ACC112 (cell line): ENCODE data around the gene HDAC4.

Experiments
- H2AFZ ChIP-seq: fragments of 200-600 bp; sonication (generic); one replicate; pipeline ENCODE4 v1.6.0; 2017; ENCODE audit warnings: antibody characterized with exemption, low read length; ENCODE audit not compliant: unreplicated experiment
- H3K27ac ChIP-seq: fragments of 200-600 bp; sonication (generic); 2 replicates; pipeline ENCODE4 v1.5.1; 2014; ENCODE audit warnings: low read depth, mild to moderate bottlenecking, antibody characterized with exemption, low read length, moderate library complexity
- H3K27me3 ChIP-seq: fragments of 200-600 bp; sonication (generic); 2 replicates; pipeline ENCODE4 v1.6.1; 2014; ENCODE audit warnings: mild to moderate bottlenecking, antibody characterized with exemption, low read length, moderate library complexity, mixed read lengths; ENCODE audit not compliant: insufficient read depth
- H3K36me3 ChIP-seq: fragments of 200-600 bp; sonication (generic); 2 replicates; pipeline ENCODE4 v1.6.1; 2016; ENCODE audit warnings: mild to moderate bottlenecking, antibody characterized with exemption, low read length, moderate library complexity, mixed read lengths; ENCODE audit not compliant: insufficient read depth
- H3K4me1 ChIP-seq: fragments of 200-600 bp; sonication (generic); one replicate; pipeline ENCODE4 v1.6.1; 2016; ENCODE audit warnings: low read length, mixed read lengths; ENCODE audit not compliant: insufficient read depth, unreplicated experiment, control insufficient read depth
- H3K4me3 ChIP-seq: fragments of 200-600 bp; sonication (generic); 2 replicates; pipeline ENCODE4 v1.5.1; 2014; ENCODE audit warnings: mild to moderate bottlenecking, low read depth, low read length
- H3K79me2 ChIP-seq: fragments of 200-600 bp; sonication (generic); one replicate; pipeline ENCODE4 v1.6.0; 2016; ENCODE audit warnings: low read length; ENCODE audit not compliant: control insufficient read depth, unreplicated experiment, insufficient read depth

Gene HDAC4

DNA sequence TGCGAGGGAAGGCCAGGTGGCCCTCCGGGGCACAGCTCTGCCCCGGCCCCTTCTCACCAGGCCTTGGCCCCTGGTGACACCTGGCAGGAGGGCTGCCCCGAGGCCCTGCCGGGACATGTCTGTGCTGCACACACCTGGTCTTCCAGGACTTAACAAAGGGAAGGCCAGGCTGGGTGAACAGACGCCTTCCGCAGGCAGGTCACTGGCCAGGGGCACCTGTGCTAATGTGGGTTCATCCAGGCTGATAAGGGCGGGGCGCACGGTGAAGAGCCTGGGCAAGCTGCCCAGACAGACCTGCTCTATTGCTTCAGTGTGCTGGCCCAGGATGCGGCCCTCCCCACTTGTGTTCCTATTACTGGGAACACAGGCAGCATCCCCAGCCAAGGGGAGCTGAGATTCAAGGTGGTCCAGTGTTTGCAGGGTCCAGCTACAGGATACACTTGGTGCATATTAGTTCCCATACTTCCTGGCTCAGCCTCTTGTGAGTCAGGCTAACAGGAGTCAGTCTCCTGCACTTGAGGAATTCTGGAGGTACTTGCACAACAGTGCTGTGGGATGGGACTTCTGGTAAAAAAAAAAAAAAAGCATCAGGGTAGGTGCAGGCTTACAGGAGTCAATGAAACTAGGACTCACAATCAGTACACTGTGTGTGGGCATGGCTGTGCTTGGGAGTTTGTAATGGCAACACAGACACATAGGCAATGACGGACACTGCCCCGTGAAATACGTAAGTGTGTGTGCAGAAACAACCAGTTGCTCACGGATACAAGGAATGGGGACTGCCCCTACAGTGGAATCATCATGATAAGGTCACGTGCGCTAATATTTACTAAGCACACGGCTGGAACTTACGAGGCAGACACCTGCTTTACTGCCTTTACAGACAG, 291.5 kb downstream of the HDAC4 start:
- H3K27ac ChIP-seq, result no peak overlapping the region
- H3K36me3 ChIP-seq, result no peaks in the 10 kb centered on the region
- no peaks in the 10 kb centered on the region for H3K4me1 ChIP-seq

DNA sequence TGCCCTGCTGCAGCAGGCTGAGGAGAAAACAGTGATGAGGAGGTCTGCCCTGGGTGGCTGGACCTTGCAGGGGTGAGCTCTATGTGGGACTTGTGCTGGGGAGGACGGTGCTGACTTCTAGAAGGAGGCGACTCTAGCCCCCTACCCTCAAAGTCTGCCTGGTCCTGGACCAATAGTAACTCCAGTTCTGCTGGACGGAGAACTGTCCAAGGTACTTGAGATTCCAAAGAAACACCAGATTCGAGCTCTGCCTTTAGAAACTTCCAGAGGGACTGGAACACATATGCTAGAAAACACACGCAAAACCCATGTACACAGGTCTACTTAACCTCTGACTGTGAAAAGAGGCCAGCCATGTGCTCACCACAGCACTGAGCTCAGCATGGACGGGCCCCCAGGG, 292.4 kb downstream of the HDAC4 start:
- Histone ChIP-seq H2AFZ (no peak overlapping the region), H3K4me1 (no peaks in the 10 kb centered on the region), H3K4me3 (no peak overlapping the region), H3K27ac (no peak overlapping the region), H3K36me3 (no peaks in the 10 kb centered on the region), H3K27me3 (no peaks in the 10 kb centered on the region), H3K79me2 (no peaks in the 10 kb centered on the region)

More for the DNA sequence above, 291.5 kb downstream of the HDAC4 start:
- no peak overlapping the region for H3K4me3 ChIP-seq
- H2AFZ ChIP-seq, result no peak overlapping the region
- H3K27me3 ChIP-seq, result no peaks in the 10 kb centered on the region
- no peaks in the 10 kb centered on the region for H3K79me2 ChIP-seq

GRCh38 chr2:239107936-239108335, 292.9 kb downstream of the HDAC4 start:
- no peak overlapping the region for H3K4me3 ChIP-seq
- no peaks in the 10 kb centered on the region for H3K79me2 ChIP-seq
- no peaks in the 10 kb centered on the region for H3K27me3 ChIP-seq
- H2AFZ ChIP-seq, result no peak overlapping the region
- no peaks in the 10 kb centered on the region for H3K36me3 ChIP-seq
- no peak overlapping the region for H3K27ac ChIP-seq
- no peaks in the 10 kb centered on the region for H3K4me1 ChIP-seq

- no peaks in the 10 kb centered on the region for H3K4me1 ChIP-seq
- H3K4me3 ChIP-seq, result no peak overlapping the region
- H3K36me3 ChIP-seq, result no peaks in the 10 kb centered on the region
- H3K27me3 ChIP-seq, result no peaks in the 10 kb centered on the region
- no peak overlapping the region for H2AFZ ChIP-seq
- no peaks in the 10 kb centered on the region for H3K79me2 ChIP-seq
- no peak overlapping the region for H3K27ac ChIP-seq
These were observed 293.9 kb downstream of the HDAC4 start for GRCh38 chr2:239106966-239107365.

GRCh38 chr2:239106314-239106908, 294.4 kb downstream of the HDAC4 start:
- no peak overlapping the region for H3K27ac ChIP-seq
- H3K4me3 ChIP-seq, result no peak overlapping the region
- H3K79me2 ChIP-seq, result no peaks in the 10 kb centered on the region
- H3K27me3 ChIP-seq, result no peaks in the 10 kb centered on the region
- H3K36me3 ChIP-seq, result no peaks in the 10 kb centered on the region
- H3K4me1 ChIP-seq, result no peaks in the 10 kb centered on the region
- no peak overlapping the region for H2AFZ ChIP-seq

GRCh38 chr2:239105234-239105633, 295.6 kb downstream of the HDAC4 start:
- H3K27ac ChIP-seq, result no peak overlapping the region
- no peaks in the 10 kb centered on the region for H3K4me1 ChIP-seq
- no peaks in the 10 kb centered on the region for H3K27me3 ChIP-seq
- no peaks in the 10 kb centered on the region for H3K79me2 ChIP-seq
- no peak overlapping the region for H3K4me3 ChIP-seq
- no peak overlapping the region for H2AFZ ChIP-seq
- H3K36me3 ChIP-seq, result no peaks in the 10 kb centered on the region

- Histone ChIP-seq H3K79me2 (no peaks in the 10 kb centered on the region), H3K27ac (no peak overlapping the region), H2AFZ (no peak overlapping the region), H3K4me3 (no peak overlapping the region), H3K36me3 (no peaks in the 10 kb centered on the region), H3K27me3 (no peaks in the 10 kb centered on the region), H3K4me1 (no peaks in the 10 kb centered on the region)
These were observed 296.0 kb downstream of the HDAC4 start for GRCh38 chr2:239104800-239105199.

GRCh38 chr2:239103125-239104098, 297.4 kb downstream of the HDAC4 start:
- H3K4me1 ChIP-seq, result no peaks in the 10 kb centered on the region
- H3K4me3 ChIP-seq, result no peak overlapping the region
- H3K79me2 ChIP-seq, result no peaks in the 10 kb centered on the region
- H3K27ac ChIP-seq, result no peak overlapping the region
- H3K27me3 ChIP-seq, result no peaks in the 10 kb centered on the region
- no peaks in the 10 kb centered on the region for H3K36me3 ChIP-seq
- no peak overlapping the region for H2AFZ ChIP-seq

- Histone ChIP-seq H3K4me3 (no peak overlapping the region), H2AFZ (no peak overlapping the region), H3K27me3 (no peaks in the 10 kb centered on the region), H3K36me3 (no peaks in the 10 kb centered on the region), H3K4me1 (no peaks in the 10 kb centered on the region), H3K79me2 (no peaks in the 10 kb centered on the region), H3K27ac (no peak overlapping the region)
These were observed 298.6 kb downstream of the HDAC4 start for GRCh38 chr2:239102266-239102665.

GRCh38 chr2:239101807-239102206, 299.0 kb downstream of the HDAC4 start:
- Histone ChIP-seq H3K36me3 (no peaks in the 10 kb centered on the region), H3K79me2 (no peaks in the 10 kb centered on the region), H3K27ac (no peak overlapping the region), H2AFZ (no peak overlapping the region), H3K4me1 (no peaks in the 10 kb centered on the region), H3K27me3 (no peaks in the 10 kb centered on the region), H3K4me3 (no peak overlapping the region)
